ENCODE results near the gene NIPSNAP3A.
A peak's percentile ranks its signal among the peaks of the same experiment; 100 is the strongest.
"Not testable (repeated sequence)": the region's sequence is repeated elsewhere in the genome, so short reads cannot be mapped to it uniquely, and the experiment has no call there.

Gene NIPSNAP3A

DNA sequence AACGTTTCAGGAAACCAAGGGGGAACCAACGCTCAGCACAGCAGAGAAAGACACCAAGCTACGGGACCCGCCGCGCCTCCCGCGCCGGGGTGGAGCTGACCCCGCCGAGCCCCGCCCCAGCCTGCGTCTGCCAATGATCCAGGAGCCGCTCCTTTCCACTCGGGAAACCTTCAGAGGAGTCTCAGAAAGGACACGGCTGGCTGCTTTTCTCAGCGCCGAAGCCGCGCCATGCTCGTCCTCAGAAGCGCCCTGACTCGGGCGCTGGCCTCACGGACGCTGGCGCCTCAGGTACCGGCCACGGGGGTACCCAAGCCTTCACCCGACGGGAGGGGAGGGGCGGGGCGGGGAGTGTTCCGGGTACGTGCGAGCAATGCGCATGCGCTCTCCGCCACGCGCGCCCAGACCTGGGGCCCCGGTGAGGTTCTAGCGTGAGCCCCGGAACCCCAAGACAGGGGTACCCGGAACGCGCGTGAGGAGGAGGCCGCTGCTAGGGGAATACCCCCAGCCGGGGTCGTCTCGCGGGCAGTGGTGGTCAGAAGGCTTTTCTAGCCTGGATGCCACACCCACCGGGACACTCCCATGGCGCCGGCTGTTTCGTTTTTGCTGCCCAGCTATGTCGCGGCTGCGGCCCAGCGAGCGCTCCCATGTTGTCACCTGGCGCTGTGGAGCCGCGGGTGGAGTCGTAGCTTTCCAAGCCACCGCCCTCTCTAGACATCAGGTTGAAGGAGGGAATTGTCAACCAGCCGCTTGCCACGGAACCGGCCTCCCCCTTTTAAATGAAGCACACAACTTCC is at the start of gene NIPSNAP3A:
TSS of gene NIPSNAP3A (plus strand) at position 119 of the 794 bp plus-strand sequence. CDS start at position 229, 110 bp downstream.
- peak; percentile 66 for DNase-seq (ENCODE audit: low read depth)

DNA sequence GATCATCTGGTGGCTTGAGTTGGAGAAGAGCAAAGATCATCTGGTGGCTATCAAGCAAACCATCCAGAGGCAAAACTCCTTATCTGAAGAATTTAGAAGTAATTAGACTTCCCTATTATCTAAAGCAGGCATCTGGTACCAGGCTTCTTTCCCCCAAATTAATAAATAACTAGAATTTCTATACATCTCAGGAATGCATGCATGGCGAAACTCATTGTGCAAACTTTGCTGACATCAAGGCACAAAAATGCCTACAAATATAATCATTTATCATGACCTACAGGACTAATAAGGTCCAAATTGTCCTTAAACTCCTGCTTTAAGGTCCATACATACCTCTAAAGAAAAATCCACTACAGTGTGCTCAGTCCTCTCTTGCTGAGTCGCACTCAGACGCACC is 47.2 kb upstream of the NIPSNAP3A start:
- DNase-seq (ENCODE audit: low read depth), result no peak

DNA sequence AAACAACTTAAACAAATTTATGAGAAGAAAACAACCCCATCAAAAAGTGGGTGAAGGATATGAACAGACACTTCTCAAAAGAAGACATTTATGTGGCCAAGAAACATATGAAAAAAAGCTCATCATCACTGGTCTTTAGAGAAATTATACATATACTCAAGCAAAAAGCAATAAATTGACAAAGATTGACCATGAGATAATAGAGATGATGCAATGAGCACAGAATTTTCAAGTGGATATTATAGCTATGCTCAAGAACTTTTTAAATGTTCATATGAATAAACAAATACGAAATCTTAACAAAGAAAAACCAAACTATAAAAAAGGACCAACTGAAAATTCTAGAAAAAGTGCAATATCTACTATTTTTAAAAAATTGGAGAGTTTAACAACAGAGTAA is 38.7 kb upstream of the NIPSNAP3A start:
- not testable (repeated sequence) for DNase-seq (ENCODE audit: low read depth)

DNA sequence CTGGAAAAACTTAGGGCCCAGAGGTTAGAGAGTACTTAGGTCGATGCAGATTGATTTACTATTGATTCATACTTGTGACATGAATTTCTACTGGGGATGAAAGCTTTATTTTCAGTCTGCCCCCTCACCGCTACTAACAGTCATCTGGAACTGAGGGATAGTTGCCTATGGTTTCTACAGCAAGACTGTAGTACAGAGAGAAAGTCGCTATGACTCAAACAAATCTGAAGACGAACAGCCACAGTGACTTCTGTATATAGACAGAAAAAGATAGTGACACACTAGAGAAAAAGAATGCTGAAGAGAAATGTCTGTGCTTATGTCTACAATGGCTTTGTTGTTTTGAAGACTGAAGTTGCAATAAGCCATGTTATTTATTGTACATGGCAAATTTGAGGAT is 35.9 kb upstream of the NIPSNAP3A start:
- no peak for DNase-seq (ENCODE audit: low read depth)

DNA sequence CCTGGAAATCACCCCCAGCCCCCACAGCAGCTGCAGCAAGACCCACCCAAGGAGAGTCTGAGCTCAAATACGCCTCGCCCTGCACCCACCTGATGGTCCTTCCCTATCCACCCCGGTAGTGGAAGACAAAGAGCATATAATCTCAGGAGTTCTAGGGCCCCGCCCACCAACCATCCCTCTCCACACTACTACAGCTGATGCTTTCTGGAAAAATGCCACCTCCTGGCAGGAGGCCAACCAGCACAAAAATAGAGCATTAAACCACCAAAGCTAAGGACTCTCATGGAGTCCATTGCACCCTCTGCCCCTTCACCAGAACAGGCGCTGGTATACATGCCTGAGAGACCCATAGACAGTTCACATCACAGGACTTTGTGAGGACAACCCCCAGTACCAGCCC is 22.5 kb upstream of the NIPSNAP3A start:
- DNase-seq (ENCODE audit: low read depth), result no peak

DNA sequence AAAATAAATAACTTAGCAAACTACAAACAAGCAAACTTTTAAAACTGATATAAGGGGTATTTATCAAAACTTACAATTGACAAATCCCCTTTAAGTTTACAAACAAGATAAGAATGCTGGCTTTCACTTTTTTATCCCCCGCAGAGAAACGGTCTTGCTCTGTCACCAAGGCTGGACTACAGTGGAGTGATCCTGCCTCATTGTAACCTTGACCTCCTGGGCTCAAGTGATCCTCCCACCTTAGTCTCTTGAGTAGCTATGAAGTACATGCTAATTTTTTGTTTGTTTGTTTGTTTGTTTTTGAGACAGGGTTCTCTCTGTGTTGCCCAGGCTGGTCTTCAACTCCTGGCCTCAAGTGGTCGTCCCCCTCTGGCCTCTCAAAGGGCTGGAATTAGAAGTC is 9.0 kb upstream of the NIPSNAP3A start:
- DNase-seq (ENCODE audit: low read depth), result no peak

DNA sequence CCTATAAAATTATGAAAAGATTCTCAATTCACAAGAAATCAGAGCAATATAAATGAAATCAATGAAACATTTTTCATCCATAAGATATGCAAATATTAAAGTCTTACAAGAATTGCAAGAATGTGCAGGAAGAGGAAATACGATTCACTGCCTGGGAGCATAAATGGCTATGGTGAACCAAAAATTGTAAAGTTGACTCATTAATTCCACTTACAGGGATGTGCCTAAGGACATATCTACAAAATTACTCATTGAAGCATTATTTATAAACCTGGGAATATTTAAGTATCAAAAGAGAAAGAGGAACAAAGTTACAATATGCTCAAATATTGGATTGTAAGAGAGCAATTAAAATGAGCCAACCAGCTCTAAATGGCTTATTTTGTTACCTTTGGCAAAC is 6.9 kb upstream of the NIPSNAP3A start:
- no peak for DNase-seq (ENCODE audit: low read depth)

DNA sequence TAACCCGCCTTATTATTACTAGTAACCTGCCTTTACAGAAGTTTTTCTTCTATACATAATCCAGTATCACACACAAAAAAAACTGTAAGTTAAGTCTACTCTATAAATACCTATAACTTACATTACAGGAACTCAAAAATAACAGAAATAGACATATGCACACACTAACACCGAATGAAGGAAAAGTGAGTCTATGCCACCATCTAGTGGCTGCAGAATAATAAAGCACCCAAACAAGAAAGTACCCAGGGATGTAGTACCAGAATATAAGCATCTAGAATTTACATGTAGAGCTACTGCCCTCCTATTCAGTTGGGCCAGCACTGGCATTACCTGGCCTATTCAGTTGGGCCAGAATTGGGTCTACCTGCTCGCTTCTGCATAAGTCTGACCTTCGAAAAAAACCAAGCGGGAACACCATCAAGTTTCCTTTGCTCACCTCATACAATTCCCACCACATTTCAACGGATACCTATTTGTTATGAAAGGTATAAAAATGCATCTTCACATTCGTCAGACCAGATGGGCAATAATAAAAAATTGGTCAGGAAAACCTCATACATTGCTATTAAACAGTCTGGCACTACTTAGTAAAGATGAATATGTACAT is 4.0 kb upstream of the NIPSNAP3A start:
- no peak for DNase-seq (ENCODE audit: low read depth)

DNA sequence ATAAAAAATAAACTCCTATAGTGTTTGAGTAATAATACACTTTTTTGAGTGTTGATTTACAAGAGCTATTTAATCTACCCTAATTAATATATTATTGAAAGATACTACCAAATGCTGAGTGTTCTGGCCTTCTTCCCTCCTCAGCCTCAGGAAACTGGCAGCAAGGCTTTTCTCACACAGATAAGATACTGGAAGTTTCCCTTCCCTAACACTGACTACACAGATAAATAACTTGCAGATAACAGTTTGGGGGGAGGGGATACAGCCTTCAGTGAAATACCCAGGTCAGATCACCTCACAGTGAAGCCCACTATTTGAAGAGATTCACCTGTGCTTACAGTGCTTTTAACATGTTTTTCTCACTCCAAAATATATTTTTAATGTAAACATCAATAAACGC is 1.6 kb upstream of the NIPSNAP3A start:
- no peak for DNase-seq (ENCODE audit: low read depth)

DNA sequence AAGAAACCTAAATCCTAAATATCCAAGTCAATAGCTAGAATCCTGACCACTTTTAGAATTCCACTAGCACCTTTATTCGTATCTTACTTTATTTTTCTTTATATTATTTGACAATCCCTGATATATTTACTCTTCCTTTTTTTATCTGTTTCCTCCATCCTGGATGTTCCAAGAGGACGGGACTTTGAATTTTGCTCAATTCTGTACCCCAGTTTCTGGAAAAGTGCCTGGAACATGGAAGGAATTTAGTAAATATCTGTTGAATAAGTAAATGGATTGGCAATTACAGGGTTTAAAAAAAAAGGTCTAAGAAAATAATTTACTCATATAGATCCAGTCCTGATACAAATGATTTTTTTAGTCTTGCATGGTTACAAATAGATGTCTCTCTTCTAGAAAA is 1.2 kb upstream of the NIPSNAP3A start:
- no peak for DNase-seq (ENCODE audit: low read depth)

DNA sequence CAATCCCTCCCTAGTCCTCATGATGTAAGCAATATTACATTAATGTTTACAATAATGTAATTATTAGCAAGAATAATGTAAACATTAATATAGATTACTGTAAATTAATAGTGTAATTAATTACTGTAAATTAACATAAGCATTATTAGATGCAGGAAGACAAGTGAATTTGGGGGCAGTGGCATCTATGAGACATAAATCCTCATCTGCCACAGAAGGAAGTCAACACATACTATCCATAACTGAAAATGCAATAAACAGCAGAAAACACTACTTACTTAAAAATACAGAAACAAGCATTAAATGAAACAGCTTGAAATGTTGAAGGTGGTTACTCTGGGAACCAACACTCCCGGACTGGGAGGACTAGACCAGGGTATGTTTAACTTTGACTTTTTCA is 685 bp upstream of the NIPSNAP3A start:
- no peak for DNase-seq (ENCODE audit: low read depth)

DNA sequence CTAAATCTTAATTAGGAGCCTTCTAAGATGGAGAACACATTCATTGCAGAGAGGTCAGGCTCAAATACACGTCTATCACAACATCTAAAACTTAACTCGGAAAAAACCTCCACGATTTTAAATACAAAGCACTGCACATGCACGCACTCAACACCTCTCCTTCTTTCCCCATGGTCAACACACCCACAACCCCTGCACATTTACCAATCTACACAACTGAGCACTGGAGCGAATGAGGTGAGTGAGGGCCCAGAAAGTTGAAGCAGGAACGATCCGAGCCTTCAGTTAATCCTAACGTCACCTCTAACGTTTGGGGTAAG is 278 bp upstream of the NIPSNAP3A start:
- DNase-seq (ENCODE audit: low read depth), result no peak

DNA sequence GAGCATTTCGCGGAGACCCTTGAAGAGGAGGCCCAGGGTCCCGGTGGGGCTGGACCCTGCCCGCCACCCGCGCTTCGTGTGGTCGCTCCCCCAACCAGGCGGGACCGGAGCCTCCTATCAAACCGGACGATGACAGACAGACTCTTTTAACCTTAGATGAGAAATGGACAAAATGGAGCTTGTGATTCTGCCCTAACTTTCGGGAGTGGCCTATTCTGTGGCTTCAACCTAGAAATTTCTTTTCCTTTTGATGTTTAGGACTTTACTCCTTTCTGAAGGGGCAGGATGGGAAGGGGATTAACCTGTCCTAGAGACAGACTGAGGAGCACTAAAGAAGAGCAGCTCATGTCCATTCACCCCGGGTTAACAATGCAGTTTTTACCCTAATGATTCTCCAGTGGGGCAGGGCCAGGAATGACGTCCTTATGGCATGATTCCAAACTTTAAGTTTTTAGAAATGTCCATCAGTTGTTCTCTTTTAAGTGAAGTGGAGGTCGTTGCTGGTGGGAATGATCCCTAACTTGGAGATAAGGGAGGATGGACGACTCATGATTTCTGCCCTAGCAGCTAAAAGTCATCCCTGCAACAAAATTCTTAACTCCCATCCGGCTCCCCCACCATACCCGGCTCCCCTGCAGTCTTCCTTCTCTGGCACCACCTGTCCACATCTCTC is 1.0 kb downstream of the NIPSNAP3A start:
- DNase-seq (ENCODE audit: low read depth), result no peak

DNA sequence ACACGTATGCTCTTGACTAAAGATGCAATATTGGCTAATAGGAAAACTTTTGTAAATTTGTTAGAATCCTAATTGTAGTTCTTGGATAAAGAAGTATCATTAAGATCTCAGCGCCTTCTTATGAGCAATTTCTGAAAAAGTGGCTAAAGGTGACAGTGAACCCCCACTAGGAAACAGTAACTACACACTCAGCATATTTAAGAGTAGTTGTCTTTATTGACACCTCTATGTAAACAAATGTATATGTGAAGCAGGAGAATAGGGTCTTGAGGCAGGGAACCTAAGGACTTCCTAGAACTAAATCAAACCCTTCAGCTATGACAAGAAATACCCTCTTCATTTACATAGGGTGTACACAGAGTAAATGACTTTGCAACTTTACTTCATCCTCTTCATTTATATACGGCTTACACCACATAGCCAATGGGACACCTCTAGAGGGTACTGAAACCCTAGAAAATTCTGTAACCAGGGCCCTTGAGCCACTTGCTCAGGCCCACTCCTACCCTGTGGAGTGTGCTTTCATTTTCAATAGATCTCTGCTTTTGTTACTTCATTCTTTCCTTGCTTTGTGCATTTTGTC is 2.8 kb downstream of the NIPSNAP3A start:
- DNase-seq (ENCODE audit: low read depth), result no peak

DNA sequence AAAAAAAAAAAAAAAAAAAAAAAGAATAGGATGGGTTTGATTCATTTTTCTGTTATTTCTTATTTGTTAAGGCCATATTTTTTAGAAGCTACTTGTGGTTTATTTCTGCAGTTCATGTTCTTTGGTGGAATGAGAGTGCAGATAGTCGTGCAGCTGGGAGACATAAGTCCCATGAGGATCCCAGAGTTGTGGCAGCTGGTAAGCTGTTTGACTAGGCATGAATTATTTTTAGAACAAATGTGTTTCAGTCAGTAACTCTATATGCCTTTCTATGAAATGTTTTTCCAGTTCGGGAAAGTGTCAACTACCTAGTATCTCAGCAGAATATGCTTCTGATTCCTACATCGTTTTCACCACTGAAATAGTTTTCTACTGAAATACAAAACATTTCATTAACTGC is 11.5 kb downstream of the NIPSNAP3A start:
- DNase-seq (ENCODE audit: low read depth), result no peak

DNA sequence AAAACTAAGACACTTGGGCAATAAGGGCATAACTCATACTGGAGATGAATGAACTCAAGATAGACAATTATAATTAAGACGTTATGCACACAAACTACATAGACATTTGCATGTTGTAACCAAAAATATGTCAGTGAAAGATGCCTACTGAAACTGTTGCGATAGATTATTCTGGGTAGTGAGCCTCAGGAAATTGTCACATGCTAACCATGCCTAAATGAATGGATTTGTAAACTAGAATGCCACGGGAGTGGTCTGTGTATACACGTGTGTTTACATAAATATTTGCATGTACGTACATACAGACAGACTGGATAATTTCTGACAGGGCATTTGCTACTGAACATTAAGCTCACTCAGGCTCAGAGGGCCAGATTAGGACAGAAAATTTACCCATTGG is 17.7 kb downstream of the NIPSNAP3A start:
- DNase-seq (ENCODE audit: low read depth), result no peak

DNA sequence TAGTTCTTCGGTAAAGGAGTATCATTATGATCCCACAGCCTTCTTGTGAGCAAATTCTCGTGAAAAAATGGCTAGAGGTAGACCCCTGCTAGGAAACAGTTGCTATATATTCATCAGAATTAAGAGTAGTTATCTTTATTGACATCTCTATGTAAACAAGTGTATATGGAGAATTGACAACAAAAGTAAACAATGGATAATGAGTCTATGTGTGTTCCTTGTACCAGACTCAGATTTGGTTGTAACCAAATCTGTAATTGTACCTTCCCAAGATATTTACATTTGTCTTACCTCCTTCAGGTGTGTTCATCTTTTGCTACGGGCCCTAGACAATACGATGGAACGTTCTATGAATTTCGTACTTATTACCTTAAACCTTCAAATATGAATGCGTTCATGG is 18.5 kb downstream of the NIPSNAP3A start:
- no peak for DNase-seq (ENCODE audit: low read depth)

DNA sequence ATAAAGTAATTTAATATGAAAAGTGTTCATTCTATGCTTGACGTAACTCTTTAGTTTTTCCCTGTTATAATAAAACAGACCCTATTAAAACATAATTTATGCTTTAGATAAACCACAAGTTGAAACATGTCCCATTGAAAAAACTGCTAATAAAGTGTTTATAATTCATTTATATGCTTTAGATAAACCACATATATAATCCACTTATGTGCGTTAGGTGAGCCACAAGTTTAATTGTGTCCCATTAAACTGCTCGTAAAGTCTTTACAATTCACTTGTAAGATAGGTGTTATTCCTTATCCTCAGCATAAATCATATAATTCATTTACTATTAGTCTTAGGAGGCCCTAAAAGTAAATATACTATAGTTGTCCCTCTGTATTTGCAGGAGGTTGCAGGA is 20.0 kb downstream of the NIPSNAP3A start:
- DNase-seq (ENCODE audit: low read depth), result no peak

DNA sequence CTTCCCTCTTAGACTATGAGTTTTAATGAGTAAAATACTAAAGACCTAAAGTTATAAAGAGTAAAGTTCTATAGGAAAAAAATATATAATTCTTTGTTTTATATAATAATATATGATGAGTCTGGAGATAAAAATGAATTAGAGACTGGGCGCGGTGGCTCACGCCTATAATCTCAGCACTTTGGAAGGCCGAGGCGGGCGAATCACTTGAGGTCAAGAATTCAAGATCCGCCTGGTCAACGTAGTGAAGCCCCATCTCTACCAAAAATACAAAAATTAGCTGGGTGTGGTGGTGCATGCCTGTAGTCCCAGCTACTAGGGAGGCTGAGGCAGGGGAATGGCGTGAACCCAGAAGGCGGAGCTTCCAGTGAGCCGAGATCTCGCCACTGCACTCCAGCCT is 21.5 kb downstream of the NIPSNAP3A start:
- DNase-seq (ENCODE audit: low read depth), result not testable (repeated sequence)

DNA sequence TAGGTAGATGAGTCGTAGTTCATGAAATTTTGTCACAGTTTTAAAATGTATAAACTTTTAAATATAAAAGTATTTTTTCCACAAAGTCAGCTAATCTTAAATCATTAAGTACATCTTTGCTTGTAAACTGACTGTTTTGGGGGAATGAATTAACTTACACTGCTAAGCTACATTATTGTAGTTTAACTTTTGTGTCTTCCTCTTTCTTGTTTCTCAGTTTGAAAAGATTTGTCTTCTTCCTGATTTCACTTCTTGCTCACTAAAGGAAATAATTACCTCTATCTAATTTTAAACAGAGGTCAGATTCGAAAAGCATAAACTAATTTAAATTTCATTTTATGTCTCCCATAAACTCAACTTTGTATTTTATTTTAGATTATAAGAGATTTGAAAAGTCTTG is 22.2 kb downstream of the NIPSNAP3A start:
- no peak for DNase-seq (ENCODE audit: low read depth)

DNA sequence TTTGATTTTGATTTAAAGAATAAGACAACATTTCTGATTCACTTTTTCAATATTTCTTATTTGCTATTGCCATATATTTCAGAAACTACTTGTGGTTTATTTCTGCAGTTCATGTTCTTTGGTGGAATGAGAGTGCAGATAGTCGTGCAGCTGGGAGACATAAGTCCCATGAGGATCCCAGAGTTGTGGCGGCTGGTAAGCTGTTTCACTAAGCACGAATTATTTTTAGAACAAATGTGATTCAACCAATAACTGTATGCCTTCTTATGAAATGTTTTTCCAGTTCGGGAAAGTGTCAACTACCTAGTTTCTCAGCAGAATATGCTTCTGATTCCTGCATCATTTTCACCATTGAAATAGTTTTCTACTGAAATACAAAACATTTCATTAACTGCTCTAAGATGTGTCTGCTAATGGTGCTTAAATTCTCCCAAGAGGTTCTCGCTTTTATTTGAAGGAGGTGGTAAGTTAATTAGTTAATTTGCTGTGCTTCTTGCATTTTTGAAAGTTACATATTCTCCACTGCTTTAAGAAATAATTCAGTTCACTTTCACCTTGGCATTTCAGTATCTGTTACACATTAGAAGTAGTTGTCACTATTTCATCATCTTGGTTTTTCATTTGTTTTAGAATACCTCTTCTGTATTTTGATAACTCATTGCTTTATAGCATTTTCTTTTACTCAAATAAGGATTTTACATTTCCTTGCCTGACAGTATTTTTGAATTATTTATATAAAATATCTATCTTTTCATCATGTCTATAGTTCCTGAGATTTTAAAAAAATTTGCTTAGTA is 25.4 kb downstream of the NIPSNAP3A start:
- no peak for DNase-seq (ENCODE audit: low read depth)

DNA sequence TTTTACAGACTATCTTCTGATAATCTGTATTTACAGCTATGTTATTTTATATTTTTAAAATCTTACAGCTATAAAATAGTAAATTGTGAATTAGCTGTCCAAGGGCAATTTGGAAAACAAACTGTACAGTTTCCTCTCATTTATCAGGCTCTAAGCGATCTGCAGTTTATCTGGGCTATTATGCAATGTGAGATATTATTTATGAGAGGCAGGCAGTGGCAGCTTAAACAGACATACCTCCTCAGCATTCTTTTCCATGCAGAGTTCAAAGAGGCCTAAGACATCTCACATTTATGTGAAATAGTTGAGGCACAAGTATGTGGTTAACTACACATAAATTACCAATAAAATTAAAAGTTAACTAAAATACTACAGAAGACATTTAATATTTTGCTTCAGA is 26.6 kb downstream of the NIPSNAP3A start:
- no peak for DNase-seq (ENCODE audit: low read depth)

Data from stimulated activated CD8-positive, alpha-beta memory T cell treated with anti-CD3 and anti-CD28 coated beads, Interleukin-15, amount 100 ng/mL, for 1 hour (primary cell).